Astrocyte (in vitro differentiated cells and primary cell): ENCODE measurements around the gene CACNB4. TPM values are rescaled to one million over a fixed set of nuclear protein-coding genes. Genes with fewer than 3 reads are reported as not detected.

Experiments used
- DNase-seq: peaks from one replicate; pipeline ENCODE4 v3.0.0-alpha.2; 2010; ENCODE audit warnings: low read depth
- FAIRE-seq: peaks from 2 replicates; lab custom pipeline; 2011; peaks lifted over from hg19 to GRCh38; lab: Jason Lieb, UNC
- H2AFZ ChIP-seq: 2 replicates; pipeline ENCODE4 v1.6.0; 2012; ENCODE audit warnings: low read depth, low read length, inconsistent platforms
- H3K27ac ChIP-seq: 2 replicates; pipeline ENCODE4 v1.5.1; 2011; ENCODE audit warnings: low read depth, low read length, inconsistent platforms
- H3K27me3 ChIP-seq: 2 replicates; pipeline ENCODE4 v1.6.0; 2011; ENCODE audit warnings: low read length, inconsistent platforms; ENCODE audit not compliant: insufficient read depth
- H3K36me3 ChIP-seq: 2 replicates; pipeline ENCODE4 v1.5.1; 2011; ENCODE audit warnings: low read length, inconsistent platforms; ENCODE audit not compliant: insufficient read depth
- H3K4me1 ChIP-seq: 2 replicates; pipeline ENCODE4 v1.5.1; 2011; ENCODE audit warnings: low read length, inconsistent platforms; ENCODE audit not compliant: insufficient read depth
- H3K4me2 ChIP-seq: 2 replicates; pipeline ENCODE4 v1.6.0; 2012; ENCODE audit warnings: low read length, inconsistent platforms
- H3K4me3 ChIP-seq: 2 replicates; pipeline ENCODE4 v1.5.1; 2011; ENCODE audit warnings: low read depth, mild to moderate bottlenecking, low read length, inconsistent platforms; ENCODE audit not compliant: insufficient read depth
- H3K79me2 ChIP-seq: 2 replicates; pipeline ENCODE4 v1.6.0; 2012; ENCODE audit warnings: mild to moderate bottlenecking, low read length, inconsistent platforms; ENCODE audit not compliant: insufficient read depth
- H3K9ac ChIP-seq: 2 replicates; pipeline ENCODE4 v1.6.0; 2012; ENCODE audit warnings: mild to moderate bottlenecking, low read length, inconsistent platforms
- H3K9me3 ChIP-seq: 2 replicates; pipeline ENCODE4 v1.5.1; 2012; ENCODE audit warnings: low read depth, mild to moderate bottlenecking, low read length, inconsistent platforms; ENCODE audit not compliant: insufficient read depth
- H4K20me1 ChIP-seq: 2 replicates; pipeline ENCODE4 v1.6.0; 2012; ENCODE audit warnings: low read length, inconsistent platforms; ENCODE audit not compliant: insufficient read depth
- H3K27ac Mint-ChIP-seq: one replicate; pipeline ENCODE4 v1.8.0; 2021; ENCODE audit warnings: mild to moderate bottlenecking, mixed read lengths; ENCODE audit not compliant: unreplicated experiment
- H3K27me3 Mint-ChIP-seq: one replicate; pipeline ENCODE4 v1.8.0; 2021; ENCODE audit warnings: low read depth, mixed read lengths; ENCODE audit not compliant: unreplicated experiment
- H3K36me3 Mint-ChIP-seq: one replicate; pipeline ENCODE4 v1.8.0; 2021; ENCODE audit warnings: low read depth, mixed read lengths; ENCODE audit not compliant: unreplicated experiment
- H3K4me1 Mint-ChIP-seq: one replicate; pipeline ENCODE4 v1.8.0; 2021; ENCODE audit warnings: low read depth, mixed read lengths; ENCODE audit not compliant: unreplicated experiment
- H3K4me3 Mint-ChIP-seq: one replicate; pipeline ENCODE4 v1.8.0; 2021; ENCODE audit warnings: mild to moderate bottlenecking, moderate library complexity, mixed read lengths; ENCODE audit not compliant: unreplicated experiment
- H3K9me3 Mint-ChIP-seq: one replicate; pipeline ENCODE4 v1.8.0; 2021; ENCODE audit warnings: mild to moderate bottlenecking, mixed read lengths; ENCODE audit not compliant: unreplicated experiment
- EZH2 ChIP-seq: IDR thresholded peaks from 2 replicates; pipeline ENCODE4 v1.6.1; 2012; ENCODE audit warnings: mild to moderate bottlenecking, low read length, inconsistent platforms; ENCODE audit not compliant: insufficient read depth
- total RNA-seq: library from RNA; stranded (reverse); gene quantifications from 2 replicates; pipeline ENCODE4 v1.2.1, GENCODE V29; 2021
- TF ChIP-seq, protein P1 (sequence below): IDR thresholded peaks from 2 replicates; pipeline ENCODE4 v1.5.1; 2011; ENCODE audit warnings: low read depth, mild to moderate bottlenecking, inconsistent platforms, low read length, moderate library complexity; ENCODE audit not compliant: insufficient read depth

Gene CACNB4
- total RNA-seq, 1 donor from 2014 or later: 1.8 TPM

- H3K27me3 ChIP-seq: no peaks in the 10 kb centered on the region
- H4K20me1 ChIP-seq: no peaks in the 10 kb centered on the region
- DNase-seq (no peak), FAIRE-seq (no peak)
- H3K4me1 Mint-ChIP-seq: peaks cover 14% of the 10 kb centered on the region
- no peak overlapping the region for H2AFZ ChIP-seq
- no peaks in the 10 kb centered on the region for H3K36me3 ChIP-seq
- H3K27me3 Mint-ChIP-seq: peaks cover 3% of the 10 kb centered on the region
- H3K79me2 ChIP-seq: no peaks in the 10 kb centered on the region
- TF ChIP-seq, protein P1, sequence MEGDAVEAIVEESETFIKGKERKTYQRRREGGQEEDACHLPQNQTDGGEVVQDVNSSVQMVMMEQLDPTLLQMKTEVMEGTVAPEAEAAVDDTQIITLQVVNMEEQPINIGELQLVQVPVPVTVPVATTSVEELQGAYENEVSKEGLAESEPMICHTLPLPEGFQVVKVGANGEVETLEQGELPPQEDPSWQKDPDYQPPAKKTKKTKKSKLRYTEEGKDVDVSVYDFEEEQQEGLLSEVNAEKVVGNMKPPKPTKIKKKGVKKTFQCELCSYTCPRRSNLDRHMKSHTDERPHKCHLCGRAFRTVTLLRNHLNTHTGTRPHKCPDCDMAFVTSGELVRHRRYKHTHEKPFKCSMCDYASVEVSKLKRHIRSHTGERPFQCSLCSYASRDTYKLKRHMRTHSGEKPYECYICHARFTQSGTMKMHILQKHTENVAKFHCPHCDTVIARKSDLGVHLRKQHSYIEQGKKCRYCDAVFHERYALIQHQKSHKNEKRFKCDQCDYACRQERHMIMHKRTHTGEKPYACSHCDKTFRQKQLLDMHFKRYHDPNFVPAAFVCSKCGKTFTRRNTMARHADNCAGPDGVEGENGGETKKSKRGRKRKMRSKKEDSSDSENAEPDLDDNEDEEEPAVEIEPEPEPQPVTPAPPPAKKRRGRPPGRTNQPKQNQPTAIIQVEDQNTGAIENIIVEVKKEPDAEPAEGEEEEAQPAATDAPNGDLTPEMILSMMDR: no peak
- TF ChIP-seq EZH2: no peak
- H3K4me3 ChIP-seq: no peak overlapping the region
- peaks cover 4% of the 10 kb centered on the region for H3K9me3 Mint-ChIP-seq
- no peak overlapping the region for H3K4me2 ChIP-seq
- H3K4me3 Mint-ChIP-seq: no peak overlapping the region
- H3K27ac ChIP-seq: no peak overlapping the region
- no peaks in the 10 kb centered on the region for H3K4me1 ChIP-seq
- H3K9me3 ChIP-seq: no peaks in the 10 kb centered on the region
- H3K36me3 Mint-ChIP-seq: peaks cover 2% of the 10 kb centered on the region
- no peak overlapping the region for H3K27ac Mint-ChIP-seq
- no peak overlapping the region for H3K9ac ChIP-seq
Measured at GRCh38 chr2:151976945-151977353, 121.9 kb downstream of the CACNB4 start.

GRCh38 chr2:151975460-151976414 lies 123.1 kb downstream of the CACNB4 start:
- DNase-seq (no peak), FAIRE-seq (no peak)
- Histone ChIP-seq H3K4me3 (no peak overlapping the region), H3K9me3 (no peaks in the 10 kb centered on the region), H2AFZ (no peak overlapping the region), H3K79me2 (no peaks in the 10 kb centered on the region), H4K20me1 (no peaks in the 10 kb centered on the region), H3K4me1 (no peaks in the 10 kb centered on the region), H3K27ac (no peak overlapping the region), H3K9ac (no peak overlapping the region), H3K36me3 (no peaks in the 10 kb centered on the region), H3K27me3 (no peaks in the 10 kb centered on the region), H3K4me2 (no peak overlapping the region)
- Mint-ChIP-seq H3K9me3 (no peaks in the 10 kb centered on the region), H3K4me3 (no peak overlapping the region), H3K27ac (no peak overlapping the region), H3K4me1 (peaks cover 14% of the 10 kb centered on the region), H3K36me3 (peaks cover 2% of the 10 kb centered on the region), H3K27me3 (peaks cover 3% of the 10 kb centered on the region)
- TF ChIP-seq, protein P1: no peak
- TF ChIP-seq EZH2: no peak

GRCh38 chr2:151974988-151975387 lies 123.9 kb downstream of the CACNB4 start:
- no peak for DNase-seq
- Histone ChIP-seq H3K4me1 (no peaks in the 10 kb centered on the region), H3K4me2 (no peak overlapping the region), H3K27me3 (no peaks in the 10 kb centered on the region), H3K4me3 (no peak overlapping the region), H3K9ac (no peak overlapping the region), H2AFZ (no peak overlapping the region), H3K27ac (no peak overlapping the region), H3K79me2 (no peaks in the 10 kb centered on the region), H3K9me3 (no peaks in the 10 kb centered on the region), H3K36me3 (no peaks in the 10 kb centered on the region), H4K20me1 (no peaks in the 10 kb centered on the region)
- Mint-ChIP-seq H3K27ac (no peak overlapping the region), H3K27me3 (peaks cover 3% of the 10 kb centered on the region), H3K4me3 (no peak overlapping the region), H3K9me3 (no peaks in the 10 kb centered on the region), H3K36me3 (peaks cover 2% of the 10 kb centered on the region), H3K4me1 (peaks cover 14% of the 10 kb centered on the region)
- TF ChIP-seq, protein P1: no peak
- TF ChIP-seq EZH2: no peak
- FAIRE-seq: no peak
